Upper lobe of left lung (tissue), 4 donors: Measurements from ENCODE around the gene SDCBP2.

Experiments
- CTCF ChIP-seq, 6 experiments: fragments of 450-650 bp in 4 of 6; fragments of 200-600 bp in 2 of 6; sonication (generic) in 2 of 6; IDR thresholded peaks; one replicate each; pipeline ENCODE4 v1.5.1; 2016 to 2019; ENCODE audit warnings: antibody characterized with exemption in 6 of 6
- EP300 ChIP-seq, 4 donors: sonication (generic); formaldehyde crosslinking; IDR thresholded peaks; one replicate each; pipeline ENCODE4 v1.5.1; 2017; ENCODE audit warnings: antibody characterized with exemption in 4 of 4, control low read depth in 2 of 4
- POLR2A ChIP-seq, 4 donors: fragments of 450-650 bp; IDR thresholded peaks; one replicate each; pipeline ENCODE4 v1.5.1; 2016 to 2017; ENCODE audit warnings: antibody characterized with exemption in 4 of 4, mild to moderate bottlenecking in 2 of 4

DNA sequence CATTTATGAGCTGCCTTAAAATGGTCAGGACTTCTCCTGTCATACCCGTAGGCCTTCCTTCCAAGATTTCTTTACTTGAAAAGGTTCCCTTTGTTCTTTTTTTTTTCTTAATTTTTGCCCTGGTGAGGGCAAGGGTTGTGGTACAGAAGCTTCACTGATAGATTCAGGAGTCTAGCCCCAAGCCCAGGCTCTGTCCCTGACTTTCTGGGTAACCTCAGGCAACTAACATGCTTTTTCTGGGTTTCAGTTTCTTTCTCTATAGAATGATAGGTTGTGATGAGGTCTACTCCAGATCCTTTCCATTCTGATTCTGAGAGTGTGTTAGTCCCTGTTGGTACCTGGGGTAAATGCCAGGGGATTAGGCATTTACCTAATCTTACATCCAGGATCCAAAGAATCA, 41.6 kb downstream of the SDCBP2 start:
- TF ChIP-seq CTCF (IDR thresholded peaks at IDR 0.05) (no peak), POLR2A (IDR thresholded peaks at IDR 0.05) (no peak), EP300 (IDR thresholded peaks at IDR 0.05) (no peak)
